HG03280 (cell line): ENCODE data around the gene TANGO2.

Experiments used
- ATAC-seq: cut with Tn5 transposase; IDR thresholded peaks from one replicate; pipeline ENCODE4 v1.9.1; 2021; ENCODE audit warnings: mild to moderate bottlenecking, moderate library complexity; ENCODE audit not compliant: unreplicated experiment

Gene TANGO2

DNA sequence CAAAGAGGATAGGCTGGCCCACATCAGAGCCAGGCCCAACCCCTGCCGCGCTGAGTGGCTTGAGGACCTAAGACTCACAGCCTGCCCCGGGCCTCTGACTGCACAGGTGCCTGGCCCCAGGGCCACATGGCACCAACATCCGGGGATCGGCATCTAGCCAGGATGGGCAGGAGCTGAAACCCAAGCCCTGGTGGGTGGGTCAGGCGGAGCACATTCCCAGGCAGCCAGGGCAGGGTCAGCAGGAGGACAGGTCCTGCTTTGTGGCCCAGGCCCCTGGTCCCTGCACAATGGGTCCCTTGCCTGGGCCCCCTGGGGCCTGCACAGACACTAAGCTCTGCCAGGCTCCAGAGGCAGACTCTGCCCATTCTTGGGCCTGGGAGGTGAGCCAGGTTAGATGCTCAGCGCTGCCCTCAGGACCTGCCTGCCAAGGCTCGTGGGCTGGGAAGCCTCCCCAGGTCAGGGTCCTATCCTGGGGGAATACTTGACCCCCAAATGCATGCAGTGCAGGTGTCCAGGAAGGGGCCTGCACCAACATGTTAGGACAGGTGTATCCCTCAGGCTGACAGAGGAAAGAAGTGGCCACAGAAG, 37.8 kb upstream of the TANGO2 start:
- ATAC-seq, result no peak

DNA sequence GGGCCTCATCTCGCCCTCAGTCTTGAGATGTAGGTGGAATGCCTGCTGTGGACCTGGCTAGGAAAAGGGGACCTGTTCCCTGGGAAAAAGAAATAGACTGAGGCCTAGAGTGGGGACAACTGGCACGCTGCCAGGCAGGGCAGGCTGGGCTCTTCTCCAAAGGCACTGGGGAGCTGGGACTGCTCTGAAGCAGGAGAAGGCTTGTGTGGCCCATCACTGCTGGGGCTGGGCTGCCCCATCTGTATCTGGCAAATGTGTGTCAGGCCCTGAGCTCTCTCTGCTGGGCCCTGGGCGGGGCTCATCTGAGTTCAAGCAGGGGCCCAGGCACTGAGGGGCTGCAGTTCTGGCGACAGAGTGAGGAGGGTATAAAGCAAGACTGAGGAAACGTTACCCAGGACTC, 37.2 kb upstream of the TANGO2 start:
- no peak for ATAC-seq

DNA sequence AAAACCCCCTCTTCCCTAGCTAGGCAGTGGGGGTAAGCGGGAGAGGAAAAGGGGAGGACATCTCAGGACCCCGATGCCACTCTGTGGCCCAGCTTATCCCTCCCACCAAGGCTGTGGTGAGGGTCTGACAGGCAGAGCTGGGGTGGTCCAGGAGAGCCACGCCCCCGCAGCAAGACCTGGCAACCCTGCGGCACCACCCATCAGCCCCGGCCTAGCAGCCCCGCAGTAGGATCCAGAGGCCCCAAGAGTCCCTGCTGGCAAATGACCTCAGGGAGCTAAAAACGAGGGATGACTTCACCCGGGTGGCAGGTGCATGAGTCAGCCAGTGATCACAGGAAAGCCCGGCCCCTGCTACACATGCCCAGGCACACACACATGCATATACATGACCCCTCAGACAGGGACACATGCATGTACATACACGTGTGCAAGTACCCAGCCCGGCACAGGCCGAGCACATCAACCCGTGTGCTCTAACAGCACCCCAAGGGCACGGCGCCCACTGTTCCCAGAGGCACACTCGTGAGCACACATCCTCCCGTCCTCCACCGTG, 36.6 kb upstream of the TANGO2 start:
- ATAC-seq, result no peak

DNA sequence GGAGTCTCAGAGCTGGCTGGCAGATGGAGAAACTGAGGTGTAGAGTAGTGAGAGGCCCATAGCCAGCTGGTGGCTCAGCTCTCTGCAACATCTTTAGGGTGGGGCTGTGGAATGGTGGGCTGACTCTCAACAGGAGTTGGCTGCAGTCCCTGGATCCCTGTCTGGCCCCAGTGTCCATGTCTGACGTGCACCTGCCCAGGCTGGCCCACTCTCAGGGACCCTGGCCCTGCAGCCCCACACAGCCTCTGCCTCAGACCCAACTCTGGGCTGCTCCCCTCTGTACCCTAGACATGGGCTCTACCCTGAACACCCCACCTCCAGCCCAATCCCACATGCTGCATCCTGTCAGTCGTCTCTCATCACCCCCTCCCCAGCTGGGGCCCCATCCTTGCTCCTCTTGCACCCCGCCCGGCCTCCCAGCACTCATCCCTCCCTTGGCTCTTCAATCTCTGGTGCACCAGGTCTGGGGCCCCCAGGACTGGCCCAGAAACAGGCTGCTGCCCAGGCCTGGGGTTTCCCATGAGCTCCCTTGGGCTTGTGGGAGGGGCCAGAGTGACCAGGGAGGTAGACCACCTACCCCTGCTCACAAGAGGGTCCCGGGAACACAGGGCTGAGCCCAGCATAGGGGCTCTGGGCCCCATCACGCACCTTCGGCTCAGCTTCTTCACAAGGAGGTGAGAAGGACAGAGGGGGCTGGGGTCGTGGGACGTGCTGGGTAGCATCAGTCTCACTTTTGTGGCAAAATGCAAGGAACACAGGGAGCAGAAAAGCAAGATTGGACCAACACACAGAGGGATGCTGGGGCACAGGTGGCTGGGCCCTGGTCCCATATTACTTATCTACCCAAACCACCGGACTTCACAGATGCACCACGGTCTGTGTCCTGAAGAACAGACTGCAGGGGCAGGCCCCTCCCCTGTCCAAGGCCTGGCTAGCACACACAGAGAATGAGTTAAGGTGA, 35.8 kb upstream of the TANGO2 start:
- no peak for ATAC-seq

DNA sequence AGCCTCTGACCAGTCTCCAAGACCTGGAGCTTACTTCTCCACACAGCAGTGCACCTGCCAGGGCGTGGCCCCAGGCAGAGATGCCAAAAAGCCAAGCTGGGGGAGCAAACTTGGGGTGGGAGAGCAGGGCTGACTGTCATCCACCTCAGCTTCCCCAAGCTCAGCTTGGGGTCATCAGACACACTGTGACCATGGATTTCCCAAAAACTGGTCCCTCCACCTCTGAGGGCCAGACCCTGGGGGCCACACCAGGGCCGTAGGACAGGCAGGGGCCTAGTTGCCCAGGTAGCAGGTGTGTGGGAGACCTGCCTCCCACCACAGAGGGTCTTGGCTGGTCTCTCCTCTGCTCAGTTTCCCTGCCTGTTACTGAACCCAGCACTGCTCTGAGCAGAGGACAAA, 34.9 kb upstream of the TANGO2 start:
- ATAC-seq, result no peak

DNA sequence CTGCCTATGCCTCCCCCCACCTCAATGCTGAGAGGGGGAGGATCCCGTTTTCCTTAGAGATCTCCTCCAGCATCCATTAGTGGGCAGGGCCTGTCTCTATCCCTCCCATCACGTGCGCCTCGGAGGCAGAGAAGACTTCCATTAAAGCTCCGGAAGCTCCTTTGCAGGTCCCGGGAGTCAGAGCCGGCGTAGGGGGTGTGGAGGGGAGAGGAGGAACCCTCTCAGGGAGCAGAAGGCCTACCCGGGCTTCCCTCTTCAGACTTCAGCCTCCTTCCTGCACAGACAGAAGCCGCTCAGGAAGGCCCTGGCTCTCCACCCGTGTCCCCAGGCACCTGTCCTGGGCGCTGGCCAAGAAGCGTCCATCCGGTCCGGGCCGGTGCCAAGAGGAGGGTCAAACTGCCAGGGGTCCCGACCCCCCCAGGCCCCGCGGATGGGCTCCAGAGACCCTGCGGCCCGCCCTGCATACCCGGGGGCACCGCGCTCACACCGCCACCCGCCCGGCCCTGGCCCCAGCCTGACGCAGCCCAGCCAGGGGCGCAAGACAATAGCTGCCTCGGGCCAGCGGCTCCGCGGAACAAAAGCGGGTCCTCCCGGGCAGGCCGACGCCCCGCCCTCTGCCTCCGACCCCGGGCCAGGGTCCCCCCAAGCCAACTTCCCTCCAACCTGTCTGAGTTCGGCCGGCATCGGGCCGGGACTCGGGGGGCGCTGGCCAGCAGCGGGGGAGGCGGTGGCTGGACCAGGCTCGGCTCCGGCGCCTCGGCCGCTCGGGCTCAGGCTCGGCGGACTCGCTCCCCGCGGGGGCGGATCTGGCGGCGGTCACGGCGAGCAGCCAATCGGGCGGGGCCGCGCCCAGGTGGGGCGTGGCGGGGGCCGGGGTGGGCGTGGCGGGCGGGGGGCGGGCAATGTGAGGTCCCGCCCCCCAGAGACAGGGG, 34.2 kb upstream of the TANGO2 start:
- no peak for ATAC-seq

DNA sequence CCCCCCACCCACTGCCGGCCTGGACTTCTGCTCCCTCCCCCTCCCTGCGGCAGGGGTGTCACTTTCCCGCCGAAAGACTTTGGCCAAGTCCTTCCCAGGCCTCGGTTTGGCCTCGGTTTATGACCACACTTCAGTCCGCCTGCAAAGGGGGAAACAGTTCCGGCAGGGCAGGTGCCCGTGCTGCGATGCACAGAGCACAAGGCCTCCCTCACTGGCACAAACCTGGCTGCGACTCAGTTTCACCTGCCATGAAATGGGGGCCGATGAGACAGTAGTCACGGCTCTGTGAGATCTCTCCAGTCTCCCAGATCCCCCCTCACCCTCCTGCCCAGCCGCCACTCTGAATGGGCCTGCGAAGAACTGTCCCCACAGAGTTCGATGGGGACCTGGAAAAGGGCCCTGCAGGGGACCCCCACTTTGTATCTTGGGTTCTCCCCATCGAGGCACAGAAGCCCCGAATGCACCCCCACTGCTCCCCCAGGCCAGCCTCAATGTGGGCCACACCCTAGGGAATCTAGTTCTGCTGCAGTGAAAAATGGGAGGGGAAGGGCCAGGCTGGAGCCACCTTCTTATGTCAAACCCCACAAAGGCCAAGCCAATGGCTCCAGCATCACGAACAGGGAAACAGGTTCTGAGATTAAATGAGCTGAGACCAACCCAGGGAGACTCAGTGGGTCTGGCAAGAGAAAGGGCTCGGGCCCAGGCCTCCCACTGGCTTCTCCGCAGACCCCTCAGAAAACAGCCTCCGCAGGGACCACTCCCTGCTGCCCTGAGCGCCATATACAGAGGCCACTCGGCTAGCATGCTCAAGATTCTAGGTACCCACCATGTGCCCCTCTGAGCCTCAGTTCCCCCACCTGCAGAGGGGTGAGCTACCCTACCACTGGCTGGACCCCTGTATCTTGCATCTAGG, 33.3 kb upstream of the TANGO2 start:
- no peak for ATAC-seq

DNA sequence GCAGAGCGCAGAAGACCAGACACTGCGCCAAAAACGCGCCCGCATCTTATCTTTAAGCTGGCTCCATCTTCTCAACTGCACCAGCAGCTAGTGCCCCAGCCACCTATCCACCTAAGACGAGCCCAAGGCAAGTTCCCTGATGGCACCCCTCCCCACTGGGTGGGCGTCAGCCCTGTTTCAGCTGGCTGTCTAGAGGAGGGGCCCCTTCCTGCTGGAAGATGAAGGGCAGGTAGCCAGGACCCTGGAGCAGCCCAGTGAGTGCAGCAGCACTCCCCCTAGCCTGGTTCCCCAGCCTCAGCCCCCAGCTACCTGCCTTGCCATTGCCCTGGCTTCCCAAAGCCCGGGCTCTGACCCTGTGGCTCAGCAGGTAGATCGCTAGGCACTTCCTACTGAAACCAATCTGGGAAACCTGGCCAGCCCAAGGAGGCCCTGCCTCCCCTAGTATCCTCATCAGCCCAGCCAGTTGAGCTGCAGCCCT, 32.5 kb upstream of the TANGO2 start:
- ATAC-seq, result no peak

DNA sequence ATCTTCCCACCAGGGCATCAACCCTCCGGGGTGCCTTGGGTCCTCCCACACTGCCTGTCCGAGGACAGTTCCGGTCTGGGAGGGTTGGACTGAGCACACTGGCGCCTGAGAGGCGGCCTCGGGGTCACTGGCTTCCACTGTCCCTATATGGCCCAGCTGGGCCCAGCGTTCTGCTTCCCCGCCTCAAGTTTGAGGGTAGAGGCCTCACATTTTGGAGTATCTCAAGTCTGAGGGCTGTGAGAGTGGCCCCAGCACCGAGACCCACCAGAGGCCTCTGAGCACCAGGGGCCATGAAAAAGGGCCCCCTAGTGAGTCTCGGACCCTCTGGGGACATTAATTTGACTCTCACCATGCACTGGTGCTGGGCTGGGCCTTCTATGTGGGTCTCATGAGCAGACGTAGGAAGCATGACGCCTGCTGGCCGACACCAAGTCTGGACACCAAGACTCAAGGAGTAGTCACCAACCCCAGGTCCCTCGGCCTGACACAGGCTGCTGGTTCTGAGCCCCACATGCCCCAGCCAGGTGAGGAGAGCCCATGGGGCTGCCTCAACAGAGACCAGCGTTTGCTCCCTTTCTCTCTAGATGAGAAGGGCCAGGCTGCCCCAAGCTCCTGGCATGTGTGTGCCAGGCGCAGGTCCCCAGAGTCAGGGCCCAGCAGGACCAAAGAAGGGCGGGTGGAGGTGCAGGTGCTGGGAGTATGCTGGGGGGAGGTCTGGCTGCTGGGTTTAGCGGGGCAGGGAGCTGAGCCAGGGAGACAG, 31.8 kb upstream of the TANGO2 start:
- ATAC-seq, result no peak

DNA sequence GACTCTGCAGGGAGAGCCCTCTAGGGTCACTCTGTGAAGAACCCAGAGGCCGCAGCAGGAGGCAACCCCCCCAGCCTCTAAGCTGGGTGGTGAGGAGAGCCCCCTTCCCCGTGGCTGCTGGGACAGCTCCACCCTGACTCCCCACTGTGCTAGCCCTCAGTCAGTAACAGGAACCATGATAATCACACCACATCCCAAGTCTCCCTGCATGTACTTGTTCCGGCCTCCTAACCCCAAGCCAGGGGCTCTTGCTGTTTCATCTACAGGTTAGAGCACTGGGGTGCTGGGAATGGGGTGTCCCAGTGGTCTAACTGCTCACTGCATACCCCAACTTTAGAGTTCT, 31.2 kb upstream of the TANGO2 start:
- no peak for ATAC-seq

DNA sequence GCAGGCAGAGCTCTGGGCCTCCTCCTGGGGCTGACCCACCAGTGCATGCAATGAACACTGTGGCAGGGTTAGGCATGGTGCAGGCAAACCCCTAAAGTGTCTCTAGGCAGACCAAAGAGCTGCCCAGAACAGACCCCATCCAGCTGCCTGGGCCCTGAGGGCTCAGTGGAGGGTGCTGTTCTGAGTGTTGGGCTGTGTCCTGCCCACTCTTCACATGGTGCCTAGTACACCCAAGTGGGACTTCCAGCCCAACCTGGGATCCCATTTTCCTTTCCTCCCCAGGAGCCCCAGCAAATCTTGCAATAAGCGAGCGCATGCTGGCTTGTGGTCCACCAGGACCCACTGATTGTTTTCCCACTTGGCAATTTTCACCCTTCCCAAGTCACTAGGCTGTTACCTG, 30.7 kb upstream of the TANGO2 start:
- no peak for ATAC-seq

DNA sequence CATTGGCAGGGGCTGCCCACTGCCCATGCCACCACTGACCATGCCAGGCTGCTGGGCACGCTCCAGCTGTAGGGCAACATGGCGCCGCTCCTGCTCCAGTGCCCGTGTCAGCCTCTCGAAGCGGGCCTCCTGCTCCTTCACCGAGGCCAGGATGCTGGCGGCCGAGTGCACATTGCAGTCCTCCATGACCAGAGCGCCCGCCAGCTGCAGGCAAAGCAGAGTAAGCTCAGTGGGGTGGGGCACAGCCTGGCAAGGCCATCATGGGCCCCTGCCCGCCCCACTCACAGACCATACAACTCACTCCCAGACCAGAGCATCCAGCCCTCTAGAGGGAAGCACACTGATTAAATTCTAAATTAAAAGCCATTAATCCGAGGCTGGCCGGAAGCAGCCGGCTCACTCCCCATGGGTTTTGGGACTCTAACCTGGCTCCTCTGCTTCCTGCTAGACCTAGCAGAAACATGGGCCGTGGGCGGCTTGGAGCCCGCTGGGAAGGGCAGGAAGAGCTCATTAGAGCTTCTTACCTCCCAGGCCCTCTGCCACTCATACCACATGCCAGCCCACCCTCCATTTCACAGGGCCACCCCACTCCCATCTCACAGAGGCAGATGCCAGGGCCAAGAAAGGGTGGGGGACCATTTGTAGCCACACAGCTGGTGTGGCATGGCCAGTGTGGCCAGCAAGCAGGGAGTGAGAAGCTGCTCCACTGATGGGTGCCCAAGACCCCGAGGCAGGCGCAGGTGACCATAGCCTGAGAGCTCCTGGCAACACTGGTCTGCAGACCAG, 30.1 kb upstream of the TANGO2 start:
- ATAC-seq, result no peak

DNA sequence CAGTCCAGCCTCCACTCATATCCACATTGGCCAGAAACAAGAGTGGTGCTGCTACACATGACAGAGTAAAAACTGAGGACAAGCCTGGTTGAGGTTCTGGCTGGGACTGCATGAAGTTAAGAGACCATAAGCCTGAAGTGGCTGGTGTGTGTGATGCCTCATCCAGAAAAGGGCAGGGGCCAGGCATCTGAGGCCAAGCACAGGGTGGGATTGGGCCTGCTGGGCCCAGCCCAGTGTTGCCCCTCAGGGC, 29.6 kb upstream of the TANGO2 start:
- no peak for ATAC-seq

DNA sequence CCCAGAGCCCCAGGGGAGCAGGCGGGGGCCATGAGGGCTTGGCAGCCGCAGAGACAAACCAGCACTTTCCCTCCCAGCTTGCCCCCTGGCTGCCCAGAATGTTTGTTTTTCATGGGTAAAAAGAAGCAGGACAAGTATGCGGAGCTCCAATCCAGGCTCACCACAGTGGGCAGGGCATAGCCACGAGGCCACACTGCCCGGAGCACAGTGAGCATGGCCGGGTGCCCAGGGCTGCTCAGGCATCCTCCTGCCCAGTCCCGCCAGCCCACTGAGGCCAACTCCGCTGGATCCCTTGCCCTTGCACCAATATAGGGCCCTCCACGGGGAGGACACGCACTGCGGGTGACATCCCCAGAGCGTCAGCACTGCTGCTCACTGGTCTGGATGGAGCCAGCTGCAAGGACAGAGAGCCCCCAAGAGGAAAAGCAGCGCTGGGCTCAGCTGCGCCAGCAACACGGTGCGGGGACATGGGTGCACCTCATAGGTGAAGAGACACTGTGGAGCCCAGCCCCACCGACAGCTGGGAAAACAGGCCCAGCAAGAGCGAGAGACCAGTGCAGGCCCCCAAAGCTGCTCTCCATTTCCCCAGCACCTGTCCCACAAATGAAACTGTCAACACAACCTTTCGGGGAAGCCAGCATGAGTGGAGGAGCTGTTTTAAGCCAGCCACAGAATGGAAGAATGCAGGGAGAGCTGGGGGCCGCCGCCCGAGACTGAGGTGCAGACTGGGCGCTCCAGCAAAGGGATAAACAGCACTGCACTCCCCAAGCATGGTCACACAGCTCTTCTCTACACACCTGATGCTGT, 29.1 kb upstream of the TANGO2 start:
- ATAC-seq, result no peak

DNA sequence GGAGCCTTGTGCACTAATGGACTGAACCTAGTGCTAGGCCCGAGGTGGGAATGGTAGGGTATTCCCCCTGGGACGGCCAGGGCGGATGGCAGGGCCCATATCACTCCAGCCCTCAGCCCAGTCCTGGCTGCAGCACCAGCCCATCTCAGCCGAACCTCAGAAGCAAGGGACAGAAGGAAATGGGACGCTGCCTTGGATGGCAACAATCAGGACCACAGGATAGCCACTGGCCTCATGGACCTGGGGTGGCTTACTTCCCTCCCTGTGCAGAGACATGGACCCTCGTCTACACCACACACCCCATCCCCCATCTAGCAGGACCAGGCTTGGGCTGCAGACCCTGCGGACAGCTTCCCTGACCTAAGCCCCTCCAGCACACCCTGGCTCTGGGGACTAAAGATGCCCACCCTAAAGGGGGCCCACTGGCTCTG, 28.4 kb upstream of the TANGO2 start:
- ATAC-seq, result no peak

DNA sequence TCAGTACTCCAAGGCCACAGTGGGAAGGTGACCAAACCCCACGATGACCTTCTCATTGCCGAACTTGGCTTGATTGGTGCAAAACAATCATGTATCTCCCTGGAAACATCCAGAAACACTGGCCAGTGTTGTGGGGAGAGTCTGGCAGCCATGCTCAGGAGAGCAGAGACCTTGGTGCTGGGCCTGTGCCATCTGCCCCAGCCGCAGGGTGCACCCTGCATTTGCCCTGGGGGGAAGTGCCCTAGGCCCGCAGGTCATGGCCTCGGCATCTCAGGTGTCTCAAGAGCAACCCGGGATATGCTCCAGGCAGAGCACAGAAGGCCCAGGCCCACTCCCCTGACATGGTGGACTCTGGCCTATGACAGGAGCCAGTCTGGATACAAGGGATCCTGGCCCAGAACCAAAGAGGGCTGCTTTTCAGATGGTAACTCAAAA, 28.0 kb upstream of the TANGO2 start:
- no peak for ATAC-seq

DNA sequence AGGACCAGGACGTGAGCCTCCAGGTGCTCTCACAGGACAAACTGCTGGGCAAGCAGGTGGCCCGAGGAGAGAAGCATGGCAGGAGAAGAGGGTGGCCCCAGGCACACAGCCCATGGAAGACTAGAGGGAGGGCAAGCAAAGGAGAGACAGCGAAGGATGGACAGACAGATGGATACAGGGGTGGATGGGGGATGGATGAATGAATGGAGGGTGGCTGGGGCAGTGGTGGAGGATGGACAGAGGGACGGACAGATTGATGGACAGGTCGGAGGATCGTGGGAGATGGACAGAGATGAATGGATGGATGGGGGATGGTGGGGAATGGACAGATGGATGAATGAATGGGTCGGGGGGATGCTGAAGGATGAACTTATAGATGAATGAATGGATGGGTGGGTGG, 27.0 kb upstream of the TANGO2 start:
- no peak for ATAC-seq
